Measurements from ENCODE around the gene LINC00632. TPM values are rescaled to one million over a fixed set of nuclear protein-coding genes. Genes with fewer than 3 reads are reported as not detected.
A peak's percentile ranks its signal among the peaks of the same experiment; 100 is the strongest.

LINC00632 gene
- total and polyA plus RNA-seq, 3 donors from 2014 or later = 0.87 to 10.2 (median 9.7) TPM

DNA sequence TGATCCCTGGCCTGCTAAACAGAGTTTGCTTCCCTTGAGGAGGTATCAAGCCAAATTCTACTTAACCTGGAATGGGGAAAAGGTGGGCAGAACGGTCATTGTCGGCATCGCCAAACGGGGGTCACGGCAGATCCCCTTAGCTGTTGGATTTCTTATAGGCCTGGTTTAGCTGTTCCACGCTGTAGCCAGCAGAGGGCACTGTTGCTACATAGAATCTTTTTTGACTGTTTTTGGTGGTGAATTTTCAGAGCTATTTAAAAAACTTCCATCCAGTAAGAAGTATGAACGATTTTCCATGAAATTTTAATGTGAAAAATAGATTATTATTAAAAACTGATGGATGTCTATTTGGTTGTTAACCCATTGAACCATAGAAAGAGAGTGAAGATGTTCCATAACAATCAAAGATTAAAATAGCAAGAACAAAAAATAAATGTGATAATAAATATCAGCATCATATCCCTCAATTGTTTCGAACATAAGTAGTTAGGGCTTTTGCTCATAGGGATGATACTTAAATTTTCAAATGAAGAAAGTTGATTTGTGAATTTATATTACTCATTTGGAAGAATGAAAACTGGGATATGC, 56.6 kb downstream of the LINC00632 start:
- no peaks in the 10 kb centered on the region for H3K36me3 ChIP-seq (ENCODE audit: low read depth, missing control alignments)
- H3K27ac ChIP-seq = no peak overlapping the region
- no peak for TF ChIP-seq POLR2A (IDR thresholded peaks at IDR 0.05)
- TF ChIP-seq, protein P1, sequence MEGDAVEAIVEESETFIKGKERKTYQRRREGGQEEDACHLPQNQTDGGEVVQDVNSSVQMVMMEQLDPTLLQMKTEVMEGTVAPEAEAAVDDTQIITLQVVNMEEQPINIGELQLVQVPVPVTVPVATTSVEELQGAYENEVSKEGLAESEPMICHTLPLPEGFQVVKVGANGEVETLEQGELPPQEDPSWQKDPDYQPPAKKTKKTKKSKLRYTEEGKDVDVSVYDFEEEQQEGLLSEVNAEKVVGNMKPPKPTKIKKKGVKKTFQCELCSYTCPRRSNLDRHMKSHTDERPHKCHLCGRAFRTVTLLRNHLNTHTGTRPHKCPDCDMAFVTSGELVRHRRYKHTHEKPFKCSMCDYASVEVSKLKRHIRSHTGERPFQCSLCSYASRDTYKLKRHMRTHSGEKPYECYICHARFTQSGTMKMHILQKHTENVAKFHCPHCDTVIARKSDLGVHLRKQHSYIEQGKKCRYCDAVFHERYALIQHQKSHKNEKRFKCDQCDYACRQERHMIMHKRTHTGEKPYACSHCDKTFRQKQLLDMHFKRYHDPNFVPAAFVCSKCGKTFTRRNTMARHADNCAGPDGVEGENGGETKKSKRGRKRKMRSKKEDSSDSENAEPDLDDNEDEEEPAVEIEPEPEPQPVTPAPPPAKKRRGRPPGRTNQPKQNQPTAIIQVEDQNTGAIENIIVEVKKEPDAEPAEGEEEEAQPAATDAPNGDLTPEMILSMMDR (IDR thresholded peaks at IDR 0.05) = peak; percentile 9 to 68 (median 41)
- H3K9me3 ChIP-seq = no peaks in the 10 kb centered on the region
- H3K4me1 ChIP-seq = no peaks in the 10 kb centered on the region
- no peaks in the 10 kb centered on the region for H3K27me3 ChIP-seq
- DNase-seq = peak; percentile 51
- H3K4me3 ChIP-seq = no peak overlapping the region
- intact Hi-C loops (cut with DNase I; ENCODE audit: low total_unique reads) = no loop called here
- 11 to 12% methylated on average over 7 to 8 of the region's 8 CpGs for WGBS, 2 donors

DNA sequence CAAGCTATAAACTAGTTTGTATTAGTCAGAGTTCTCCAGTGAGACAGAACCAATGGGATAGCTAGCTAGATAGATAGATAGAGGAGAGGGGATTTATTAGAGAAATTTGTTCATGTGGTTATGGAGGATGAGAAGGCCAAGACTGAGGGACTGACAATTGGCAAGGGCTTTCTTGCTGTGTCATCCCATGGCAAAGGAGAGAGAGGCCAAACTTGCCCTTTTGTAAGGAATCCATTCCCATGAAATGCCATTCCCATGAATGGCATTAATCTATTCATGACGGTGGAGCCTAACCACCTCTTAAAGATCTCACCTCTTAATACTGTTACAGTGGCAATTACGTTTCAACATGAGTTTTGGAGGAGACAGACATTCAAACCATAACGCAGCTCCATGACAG, 58.1 kb downstream of the LINC00632 start:
- intact Hi-C loops (cut with DNase I; ENCODE audit: low total_unique reads) = no loop called here
- no peak overlapping the region for H3K4me3 ChIP-seq
- no peaks in the 10 kb centered on the region for H3K4me1 ChIP-seq
- TF ChIP-seq, protein P1 (IDR thresholded peaks at IDR 0.05) = no peak
- TF ChIP-seq POLR2A (IDR thresholded peaks at IDR 0.05) = no peak
- H3K9me3 ChIP-seq = no peaks in the 10 kb centered on the region
- H3K27ac ChIP-seq = no peak overlapping the region
- DNase-seq = no peak
- H3K36me3 ChIP-seq (ENCODE audit: low read depth, missing control alignments) = no peaks in the 10 kb centered on the region
- H3K27me3 ChIP-seq = no peaks in the 10 kb centered on the region
- 76 to 84% methylated on average over 3 of the region's 3 CpGs for WGBS, 2 donors

DNA sequence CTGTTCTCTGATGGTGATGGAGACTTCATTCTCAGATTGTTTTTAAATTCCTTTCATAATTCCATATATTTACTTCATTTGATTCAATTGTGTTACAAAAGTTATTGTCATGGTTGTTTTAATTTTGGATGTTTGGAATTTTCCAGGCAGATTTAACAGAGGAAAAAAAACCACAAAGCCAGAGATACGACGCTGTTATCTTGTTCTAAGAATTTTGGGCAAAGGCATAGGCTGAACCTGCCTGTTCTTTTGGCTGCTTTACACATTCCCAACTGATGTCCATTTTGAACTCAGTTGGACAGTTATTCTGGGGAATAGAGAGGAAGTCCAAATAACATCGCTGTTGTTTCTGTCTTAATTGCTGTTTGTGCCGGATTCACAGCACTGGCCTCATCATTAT, 65.7 kb downstream of the LINC00632 start:
- Histone ChIP-seq H3K27ac (no peak overlapping the region), H3K36me3 (ENCODE audit: low read depth, missing control alignments) (no peaks in the 10 kb centered on the region), H3K4me1 (no peaks in the 10 kb centered on the region), H3K27me3 (no peaks in the 10 kb centered on the region), H3K4me3 (no peak overlapping the region), H3K9me3 (no peaks in the 10 kb centered on the region)
- intact Hi-C loops (cut with DNase I; ENCODE audit: low total_unique reads) = no loop called here
- 46 to 57% methylated on average over 4 of the region's 4 CpGs for WGBS, 2 donors
- TF ChIP-seq, protein P1 (IDR thresholded peaks at IDR 0.05) = no peak
- no peak for TF ChIP-seq POLR2A (IDR thresholded peaks at IDR 0.05)
- DNase-seq = no peak

DNA sequence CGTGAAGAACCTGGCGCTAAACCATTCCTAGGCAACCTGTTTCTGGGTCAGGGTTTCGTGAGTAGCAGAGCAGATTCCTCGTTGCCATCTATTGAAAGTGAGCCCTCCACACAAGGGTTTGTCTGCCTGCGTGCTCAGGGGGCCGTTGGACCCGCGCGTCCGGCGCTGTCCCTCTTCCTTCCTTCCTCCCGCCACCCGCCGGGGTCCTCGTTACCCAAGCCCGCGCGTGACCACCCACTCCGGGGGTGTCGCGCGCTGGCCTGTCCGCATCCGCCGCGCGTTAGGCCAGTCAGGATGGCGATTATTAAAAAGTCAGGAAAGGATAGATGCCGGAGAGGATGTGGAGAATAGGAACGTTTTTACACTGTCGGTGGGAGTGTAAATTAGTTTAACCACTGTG, 66.8 kb downstream of the LINC00632 start:
- TF ChIP-seq, protein P1 (IDR thresholded peaks at IDR 0.05) = no peak
- no peak for TF ChIP-seq POLR2A (IDR thresholded peaks at IDR 0.05)
- H3K27me3 ChIP-seq = no peaks in the 10 kb centered on the region
- no peak overlapping the region for H3K27ac ChIP-seq
- WGBS, 2 donors = 67 to 98% methylated on average over 17 to 28 of the region's 31 CpGs
- no peak for DNase-seq
- H3K4me3 ChIP-seq = no peak overlapping the region
- no peaks in the 10 kb centered on the region for H3K4me1 ChIP-seq
- no peaks in the 10 kb centered on the region for H3K9me3 ChIP-seq
- H3K36me3 ChIP-seq (ENCODE audit: low read depth, missing control alignments) = no peaks in the 10 kb centered on the region
- intact Hi-C loops (cut with DNase I; ENCODE audit: low total_unique reads) = no loop called here

DNA sequence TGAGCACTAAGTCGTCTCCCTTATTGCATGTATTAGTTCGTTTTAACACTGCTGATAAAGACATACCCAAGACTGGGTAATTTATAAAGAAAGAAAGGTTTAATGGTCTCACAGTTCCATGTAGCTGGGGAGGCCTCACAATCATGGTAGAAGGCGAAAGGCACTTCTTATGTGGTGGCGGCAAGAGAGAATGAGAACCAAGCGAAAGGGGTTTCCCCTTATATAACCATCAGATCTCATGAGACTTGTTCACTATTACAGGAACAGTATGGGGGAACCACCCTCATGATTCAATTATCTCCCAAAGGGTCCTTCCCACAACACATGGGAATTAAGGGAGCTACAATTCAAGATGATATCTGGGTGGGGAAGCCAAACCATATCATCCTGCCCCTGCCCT, 85.1 kb downstream of the LINC00632 start:
- Histone ChIP-seq H3K9me3 (no peaks in the 10 kb centered on the region), H3K27me3 (no peaks in the 10 kb centered on the region), H3K4me1 (no peaks in the 10 kb centered on the region), H3K36me3 (ENCODE audit: low read depth, missing control alignments) (no peaks in the 10 kb centered on the region), H3K4me3 (no peak overlapping the region), H3K27ac (no peak overlapping the region)
- 69 to 71% methylated on average over 5 of the region's 5 CpGs for WGBS, 2 donors
- TF ChIP-seq, protein P1 (IDR thresholded peaks at IDR 0.05) = no peak
- no peak for TF ChIP-seq POLR2A (IDR thresholded peaks at IDR 0.05)
- intact Hi-C loops (cut with DNase I; ENCODE audit: low total_unique reads) = no loop called here
- no peak for DNase-seq

Data from testis (tissue), 3 donors.